ENCODE data around the gene ATP6V0A1. TPM values are rescaled to one million over a fixed set of nuclear protein-coding genes. Genes with fewer than 3 reads are reported as not detected.

The ATP6V0A1 gene
- total RNA-seq, 1 experiment from 2014 or later: 25.7 TPM

Small RNA genes lying within 50 kb of the gene (small RNA-seq; reads per million reads assigned to genes)
- gene MIR548AT: 0.02 to 0.29 reads per million in 2 experiments
- gene RNU7-97P: 0 reads per million in 2 experiments

Other genes starting within 250 kb of the ATP6V0A1 start
- gene STAT5B, start 182.5 kb upstream of the ATP6V0A1 start, total RNA-seq (2014; rRNA removed; shearing (Covaris generic)): 29.4 and 38.0 TPM in 2 replicates
- gene STAT5A, start 170.4 kb upstream of the ATP6V0A1 start, total RNA-seq (2014; rRNA removed; shearing (Covaris generic)): 1.6 and 2.9 TPM in 2 replicates
- 34.4 and 34.6 TPM in 2 replicates for gene STAT3, start 70.4 kb upstream of the ATP6V0A1 start, total RNA-seq (2014; rRNA removed; shearing (Covaris generic))
- 64.0 and 70.4 TPM in 2 replicates for gene CAVIN1, start 35.6 kb upstream of the ATP6V0A1 start, total RNA-seq (2014; rRNA removed; shearing (Covaris generic))
- gene NAGLU, start 77.4 kb downstream of the ATP6V0A1 start, total RNA-seq (2014; rRNA removed; shearing (Covaris generic)): 15.1 and 15.3 TPM in 2 replicates
- gene HSD17B1, start 94.0 kb downstream of the ATP6V0A1 start, total RNA-seq (2014; rRNA removed; shearing (Covaris generic)): 0.37 and 0.38 TPM in 2 replicates
- 36.5 and 38.1 TPM in 2 replicates for gene COASY, start 103.3 kb downstream of the ATP6V0A1 start, total RNA-seq (2014; rRNA removed; shearing (Covaris generic))
- 35.0 and 41.4 TPM in 2 replicates for gene MLX, start 108.2 kb downstream of the ATP6V0A1 start, total RNA-seq (2014; rRNA removed; shearing (Covaris generic))
- 15.0 and 17.1 TPM in 2 replicates for gene PSMC3IP, start 118.9 kb downstream of the ATP6V0A1 start, total RNA-seq (2014; rRNA removed; shearing (Covaris generic))
- gene RETREG3, start 150.5 kb downstream of the ATP6V0A1 start, total RNA-seq (2014; rRNA removed; shearing (Covaris generic)): 32.2 and 35.5 TPM in 2 replicates
- 62.1 and 78.8 TPM in 2 replicates for gene TUBG1, start 150.8 kb downstream of the ATP6V0A1 start, total RNA-seq (2014; rRNA removed; shearing (Covaris generic))
- 10.2 and 11.5 TPM in 2 replicates for gene TUBG2, start 200.4 kb downstream of the ATP6V0A1 start, total RNA-seq (2014; rRNA removed; shearing (Covaris generic))
- 18.3 and 19.4 TPM in 2 replicates for gene PLEKHH3, start 218.1 kb downstream of the ATP6V0A1 start, total RNA-seq (2014; rRNA removed; shearing (Covaris generic))
- gene CCR10, start 223.0 kb downstream of the ATP6V0A1 start, total RNA-seq (2014; rRNA removed; shearing (Covaris generic)): 0.30 and 0.66 TPM in 2 replicates
- gene CNTNAP1, start 223.7 kb downstream of the ATP6V0A1 start, total RNA-seq (2014; rRNA removed; shearing (Covaris generic)): 6.7 and 6.8 TPM in 2 replicates